H9 (cell line): ENCODE results near the gene DNMT3L. TPM values are rescaled to one million over a fixed set of nuclear protein-coding genes. Genes with fewer than 3 reads are reported as not detected.

Experiments used
- DNase-seq: peaks from one replicate; pipeline ENCODE4 v3.0.0-alpha.2; 2017
- H2AFZ ChIP-seq: one replicate; pipeline ENCODE4 v1.6.1; 2013; ENCODE audit warnings: mild to moderate bottlenecking, low read length, control low read depth, moderate library complexity
- H2AK5ac ChIP-seq: 2 replicates; pipeline ENCODE4 v1.6.1; 2013; ENCODE audit warnings: low read length, control low read depth, mixed read lengths; ENCODE audit not compliant: insufficient read length
- H2BK120ac ChIP-seq: one replicate; pipeline ENCODE4 v1.6.1; 2013; ENCODE audit warnings: low read depth, mild to moderate bottlenecking, low read length, control low read depth, inconsistent platforms; ENCODE audit not compliant: poor library complexity, severe bottlenecking
- H2BK12ac ChIP-seq: 2 replicates; pipeline ENCODE4 v1.6.1; 2013; ENCODE audit warnings: low read length, control low read depth, mixed read lengths, low read depth; ENCODE audit not compliant: insufficient read length
- H2BK15ac ChIP-seq: 2 replicates; pipeline ENCODE4 v1.6.1; 2013; ENCODE audit warnings: low read depth, low read length, control low read depth
- H2BK20ac ChIP-seq: one replicate; pipeline ENCODE4 v1.6.1; 2013; ENCODE audit warnings: low read depth, mild to moderate bottlenecking, low read length, control low read depth, inconsistent platforms; ENCODE audit not compliant: poor library complexity, severe bottlenecking
- H2BK5ac ChIP-seq: 2 replicates; pipeline ENCODE4 v1.6.1; 2013; ENCODE audit warnings: low read length, control low read depth, mixed read lengths; ENCODE audit not compliant: insufficient read length
- H3K14ac ChIP-seq: 2 replicates; pipeline ENCODE4 v1.6.1; 2013; ENCODE audit warnings: low read length, control low read depth; ENCODE audit not compliant: insufficient read depth
- H3K18ac ChIP-seq: 2 replicates; pipeline ENCODE4 v1.6.1; 2013; ENCODE audit warnings: low read depth, mild to moderate bottlenecking, mixed read lengths, low read length, control low read depth; ENCODE audit not compliant: insufficient read length
- H3K23ac ChIP-seq: 2 replicates; pipeline ENCODE4 v1.6.1; 2013; ENCODE audit warnings: low read length, control low read depth, mixed read lengths, low read depth; ENCODE audit not compliant: insufficient read length
- H3K23me2 ChIP-seq: 2 replicates; pipeline ENCODE4 v1.6.1; 2013; ENCODE audit warnings: low read depth, mild to moderate bottlenecking, mixed read lengths, low read length, control low read depth; ENCODE audit not compliant: insufficient read length, poor library complexity, severe bottlenecking
- H3K27ac ChIP-seq: 2 replicates; pipeline ENCODE4 v1.5.1; 2013; ENCODE audit warnings: low read length, control low read depth, mixed read lengths, low read depth; ENCODE audit not compliant: insufficient read length
- H3K27me3 ChIP-seq: 2 replicates; pipeline ENCODE4 v1.6.1; 2013; ENCODE audit warnings: low read length, control low read depth, inconsistent platforms; ENCODE audit not compliant: insufficient read depth
- H3K4ac ChIP-seq: 2 replicates; pipeline ENCODE4 v1.6.1; 2013; ENCODE audit warnings: low read depth, mild to moderate bottlenecking, control low read depth, inconsistent platforms, low read length, moderate library complexity
- H3K4me1 ChIP-seq: 2 replicates; pipeline ENCODE4 v1.6.1; 2013; ENCODE audit warnings: low read length, control low read depth, inconsistent platforms; ENCODE audit not compliant: insufficient read depth
- H3K4me2 ChIP-seq: 2 replicates; pipeline ENCODE4 v1.6.1; 2013; ENCODE audit warnings: low read length, control low read depth, mixed read lengths; ENCODE audit not compliant: insufficient read length, insufficient read depth
- H3K56ac ChIP-seq: 2 replicates; pipeline ENCODE4 v1.6.1; 2013; ENCODE audit warnings: low read depth, mild to moderate bottlenecking, mixed read lengths, low read length, control low read depth; ENCODE audit not compliant: insufficient read length
- H3K79me1 ChIP-seq: 2 replicates; pipeline ENCODE4 v1.6.1; 2013; ENCODE audit warnings: low read depth, mild to moderate bottlenecking, moderate library complexity, low read length, control low read depth, inconsistent platforms; ENCODE audit not compliant: insufficient read depth, poor library complexity, severe bottlenecking
- H3K79me2 ChIP-seq: 2 replicates; pipeline ENCODE4 v1.6.1; 2013; ENCODE audit warnings: low read length, control low read depth, inconsistent platforms; ENCODE audit not compliant: insufficient read depth
- H3K9ac ChIP-seq: 2 replicates; pipeline ENCODE4 v1.6.1; 2013; ENCODE audit warnings: low read length, control low read depth, mixed read lengths; ENCODE audit not compliant: insufficient read length; ENCODE audit errors: extremely low read depth
- H3K9me3 ChIP-seq: one replicate; pipeline ENCODE4 v1.6.1; 2013; ENCODE audit warnings: low read depth, low read length, inconsistent platforms; ENCODE audit not compliant: control insufficient read depth
- H3T11ph ChIP-seq: one replicate; pipeline ENCODE4 v1.6.1; 2013; ENCODE audit warnings: mild to moderate bottlenecking, low read length, control low read depth, inconsistent platforms
- H4K20me1 ChIP-seq: one replicate; pipeline ENCODE4 v1.6.1; 2013; ENCODE audit not compliant: control insufficient read depth, insufficient read length, insufficient read depth
- H4K5ac ChIP-seq: 2 replicates; pipeline ENCODE4 v1.6.1; 2013; ENCODE audit warnings: low read depth, mild to moderate bottlenecking, mixed read lengths, low read length, control low read depth; ENCODE audit not compliant: insufficient read length
- H4K8ac ChIP-seq: replicated peaks from 2 replicates; pipeline ENCODE4 v1.6.1; 2013; ENCODE audit warnings: low read length, control low read depth, mixed read lengths, low read depth; ENCODE audit not compliant: insufficient read length
- H4K91ac ChIP-seq: 2 replicates; pipeline ENCODE4 v1.6.1; 2013; ENCODE audit warnings: low read depth, mild to moderate bottlenecking, moderate library complexity, mixed read lengths, low read length, control low read depth; ENCODE audit not compliant: insufficient read length
- H3K27ac Mint-ChIP-seq, 3 experiments: 2 replicates in 2 of 3; 3 replicates in 1 of 3; pipeline ENCODE4 v1.8.0; 2020 to 2021; ENCODE audit warnings: mixed read lengths in 3 of 3, mild to moderate bottlenecking in 1 of 3, moderate library complexity in 1 of 3
- H3K27me3 Mint-ChIP-seq: 2 replicates; pipeline ENCODE4 v1.8.0; 2021; ENCODE audit warnings: low read depth, mild to moderate bottlenecking, moderate library complexity, mixed read lengths
- H3K36me3 Mint-ChIP-seq, 3 experiments: 2 replicates in 2 of 3; 3 replicates in 1 of 3; pipeline ENCODE4 v1.8.0; 2020 to 2021; ENCODE audit warnings: low read depth in 3 of 3, mixed read lengths in 3 of 3; ENCODE audit not compliant: insufficient read depth in 1 of 3
- H3K4me1 Mint-ChIP-seq, 2 experiments: 2 replicates each; pipeline ENCODE4 v1.8.0; 2020; ENCODE audit warnings: mixed read lengths in 2 of 2
- H3K4me3 Mint-ChIP-seq, 2 experiments: 2 replicates in 1 of 2; 3 replicates in 1 of 2; pipeline ENCODE4 v1.8.0; 2020 to 2021; ENCODE audit warnings: mild to moderate bottlenecking in 2 of 2, mixed read lengths in 2 of 2, moderate library complexity in 1 of 2
- H3K9me3 Mint-ChIP-seq, 2 experiments: 2 replicates in 1 of 2; 3 replicates in 1 of 2; pipeline ENCODE4 v1.8.0; 2020; ENCODE audit warnings: mild to moderate bottlenecking in 2 of 2, mixed read lengths in 2 of 2, moderate library complexity in 1 of 2
- CTCF ChIP-seq: fragments of 200-600 bp; sonication (generic); conservative IDR thresholded peaks from 3 replicates; pipeline ENCODE4 v1.8.0; 2021; ENCODE audit warnings: antibody characterized with exemption, mild to moderate bottlenecking
- WGBS: extraction: QIAGEN DNeasy Blood & Tissue Kit; methylation state at CpG from one replicate; pipeline ENCODE4 v1.1.7; 2013; ENCODE audit warnings: missing lambda C conversion rate, low lambda C conversion rate, mixed read lengths; ENCODE audit not compliant: insufficient read length; ENCODE audit errors: extremely low coverage; 5-methylcytosine and 5-hydroxymethylcytosine counted together
- total RNA-seq: library from RNA; stranded (reverse); gene quantifications from 2 replicates; pipeline ENCODE4 v1.2.1, GENCODE V29; 2021

DNMT3L gene
- total RNA-seq, 1 experiment from 2014 or later, result 0.77 TPM

GRCh38 chr21:44303490-44303981, 41.8 kb upstream of the DNMT3L start:
- Histone ChIP-seq H3K4ac (no peak overlapping the region), H4K8ac (no peak overlapping the region), H3K27ac (no peak overlapping the region), H2BK12ac (no peak overlapping the region), H3K23ac (no peak overlapping the region), H3K23me2 (peaks cover 5% of the 10 kb centered on the region), H4K5ac (no peak overlapping the region), H2BK120ac (no peak overlapping the region), H3K14ac (no peak overlapping the region), H3K9me3 (no peaks in the 10 kb centered on the region), H2BK15ac (no peak overlapping the region), H3K4me1 (no peaks in the 10 kb centered on the region; the same call in 1 of the 2 replicates), H3K27me3 (no peaks in the 10 kb centered on the region), H4K20me1 (no peaks in the 10 kb centered on the region), H3K4me2 (no peak overlapping the region), H3K9ac (no peak overlapping the region), H2BK20ac (no peak overlapping the region), H2AK5ac (no peak overlapping the region), H2BK5ac (no peak overlapping the region), H3K18ac (no peak overlapping the region), H3K79me1 (no peaks in the 10 kb centered on the region), H3K56ac (no peak overlapping the region), H4K91ac (no peak overlapping the region), H3T11ph (no peak overlapping the region), H3K79me2 (no peaks in the 10 kb centered on the region), H2AFZ (no peak overlapping the region)
- peak overlapping the region in 1 of 2 experiments; percentile 50; a peak in 4 of 5 replicates for H3K4me3 Mint-ChIP-seq
- DNase-seq, result no peak
- peak overlapping the region in 2 of 3 experiments; percentile 34 to 87; a peak in 3 of 7 replicates for H3K27ac Mint-ChIP-seq
- H3K36me3 Mint-ChIP-seq, result peaks cover 2 to 17% (median 14%) of the 10 kb centered on the region in 3 experiments; a peak in 6 of 7 replicates
- H3K27me3 Mint-ChIP-seq, result no peaks in the 10 kb centered on the region; the same call in none of the 2 replicates
- H3K4me1 Mint-ChIP-seq, result peaks cover 18 to 38% of the 10 kb centered on the region in 2 experiments
- WGBS, result no CpG with 5 or more reads among the region's 12 CpGs
- no peaks in the 10 kb centered on the region for H3K9me3 Mint-ChIP-seq
- no peak for TF ChIP-seq CTCF
